HG02623 (cell line): ENCODE measurements around the gene CCDC106.

Experiments used
- ATAC-seq: cut with Tn5 transposase; IDR thresholded peaks from one replicate; pipeline ENCODE4 v1.9.1; 2021; ENCODE audit warnings: moderate library complexity; ENCODE audit not compliant: unreplicated experiment

CCDC106 gene

DNA sequence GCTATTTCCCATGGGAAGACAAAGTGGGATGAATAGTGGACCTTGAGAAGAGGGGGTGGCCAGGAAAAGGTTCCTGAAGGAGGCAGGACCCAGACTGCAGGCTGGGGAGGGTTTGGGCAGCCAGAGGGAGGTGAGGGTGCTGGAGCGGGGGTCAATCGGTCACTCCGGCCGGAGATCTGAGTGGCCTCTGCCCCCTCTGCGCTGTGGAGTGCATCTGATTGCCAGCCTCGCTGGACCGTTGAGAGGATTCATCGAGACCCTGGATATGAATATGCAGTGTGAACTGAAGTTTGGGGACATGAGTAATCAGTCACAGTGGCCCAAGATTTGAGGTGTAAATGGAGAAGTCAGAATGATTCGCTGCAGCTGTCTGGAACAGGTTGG, 12.7 kb upstream of the CCDC106 start:
- no peak for ATAC-seq

DNA sequence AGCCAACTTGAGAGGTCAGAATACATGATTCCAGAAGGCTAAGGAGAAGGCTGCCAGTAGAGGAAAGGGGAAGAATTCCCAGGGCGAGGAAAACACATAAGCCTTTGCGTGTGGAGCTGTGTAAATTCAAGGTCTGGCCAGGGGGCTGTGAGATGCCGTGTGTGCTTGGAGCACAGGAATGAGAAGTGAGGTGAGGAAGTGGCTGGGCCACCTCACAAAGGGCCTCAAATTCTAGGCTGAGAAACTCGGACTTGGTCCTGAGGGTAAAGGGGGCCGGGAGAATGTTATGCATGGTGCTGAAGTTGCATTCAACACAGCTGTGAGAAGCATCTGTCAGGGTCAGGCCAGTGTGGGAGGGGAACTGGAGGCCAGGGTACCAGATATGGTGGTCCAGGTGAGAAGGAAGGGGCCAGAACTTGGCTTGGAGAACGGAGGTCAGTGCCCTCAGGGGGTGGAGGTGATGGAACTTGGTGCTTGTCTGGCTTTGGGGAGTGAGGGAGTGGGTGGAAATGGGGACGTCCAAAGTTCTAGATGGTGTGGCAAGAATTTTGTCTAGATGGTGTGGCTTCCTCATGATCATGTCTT, 12.1 kb upstream of the CCDC106 start:
- no peak for ATAC-seq

DNA sequence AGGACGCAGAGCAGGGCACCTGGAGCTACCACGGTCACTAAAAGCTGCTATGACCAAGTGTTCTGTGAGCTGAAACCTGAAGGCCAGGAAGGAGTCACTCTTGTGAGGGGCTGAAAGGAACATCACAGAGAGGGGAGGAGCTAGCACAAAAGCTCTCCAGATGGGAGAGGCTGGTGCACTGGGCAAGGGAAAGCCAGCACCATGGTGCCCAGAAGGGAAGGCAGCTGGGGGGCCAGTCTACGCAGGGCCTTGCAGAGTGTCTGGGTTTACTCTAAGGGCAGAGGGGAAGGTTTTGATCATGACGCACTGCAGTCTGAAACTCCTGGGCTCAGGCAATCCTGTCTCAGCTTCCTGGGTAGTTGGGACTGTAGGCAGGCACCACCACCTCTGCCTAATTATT, 11.3 kb upstream of the CCDC106 start:
- ATAC-seq, result no peak

DNA sequence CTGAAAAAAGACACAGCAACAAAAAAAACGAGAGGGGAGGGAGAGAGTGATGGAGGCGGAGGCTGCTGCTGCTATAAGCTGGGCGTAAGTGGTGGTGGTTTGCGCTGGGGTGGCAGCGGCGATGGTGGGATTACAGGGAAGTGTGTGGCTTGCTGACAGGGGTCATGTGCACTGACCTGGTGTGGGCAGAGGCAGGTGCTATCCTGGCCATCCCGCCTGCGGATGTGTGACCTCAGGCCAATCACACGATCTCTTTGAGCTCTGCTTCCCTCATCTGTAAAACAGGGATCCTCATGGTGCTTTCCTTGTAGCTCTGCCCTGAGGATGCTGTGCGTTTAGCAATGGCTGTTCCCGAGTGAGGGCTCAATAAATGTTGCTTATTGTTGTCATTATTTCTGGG, 10.5 kb upstream of the CCDC106 start:
- no peak for ATAC-seq

DNA sequence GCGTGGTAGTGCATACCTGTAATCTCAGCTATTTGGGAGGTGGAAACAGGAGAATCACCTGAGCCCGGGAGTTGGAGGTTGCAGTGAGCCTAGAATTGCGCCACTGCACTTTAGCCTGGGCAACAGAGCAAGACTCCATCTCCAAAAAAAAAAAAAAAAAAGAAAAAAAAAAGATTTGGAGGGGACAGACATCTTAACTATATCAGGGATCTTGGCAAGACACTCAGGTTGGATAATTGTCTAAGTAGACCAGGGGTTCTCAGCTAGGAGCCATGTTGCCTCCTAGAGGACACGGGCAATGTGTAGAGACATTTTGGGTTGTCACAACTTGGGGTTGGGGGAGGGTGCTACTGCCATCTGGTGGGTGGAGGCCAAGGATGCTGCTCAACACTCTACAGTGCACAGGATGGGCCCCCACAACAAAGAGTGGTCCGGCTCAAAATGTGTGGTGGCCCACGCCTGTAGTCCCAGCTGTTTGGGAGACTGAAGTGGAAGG, 9.1 kb upstream of the CCDC106 start:
- no peak for ATAC-seq

DNA sequence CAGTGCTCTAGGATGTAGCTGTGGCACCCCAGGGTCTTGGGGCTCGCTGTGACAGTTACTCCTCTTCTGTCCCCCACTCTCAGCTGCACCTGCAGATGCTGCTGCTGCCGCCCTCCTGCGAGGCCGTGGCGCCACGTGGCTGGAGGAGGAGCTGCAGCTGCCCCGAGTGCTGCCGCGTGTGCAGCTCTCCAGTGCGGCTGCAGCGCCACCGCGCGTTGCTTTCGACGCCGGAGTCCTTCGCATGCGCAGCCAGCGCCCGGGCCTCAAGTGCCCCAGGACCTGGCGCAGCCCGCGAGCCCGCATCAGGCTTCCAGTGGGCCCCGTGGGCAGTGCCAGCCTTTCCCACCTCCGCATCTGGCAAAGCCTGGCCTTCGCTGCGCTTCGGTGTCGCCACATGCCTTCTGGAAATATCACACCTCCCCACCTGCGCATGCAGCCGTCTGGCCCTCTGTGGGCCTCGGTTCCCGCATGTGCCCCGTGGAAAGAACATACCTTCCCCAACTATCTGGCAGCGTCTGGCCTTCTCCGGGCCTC, 7.9 kb upstream of the CCDC106 start:
- no peak for ATAC-seq

DNA sequence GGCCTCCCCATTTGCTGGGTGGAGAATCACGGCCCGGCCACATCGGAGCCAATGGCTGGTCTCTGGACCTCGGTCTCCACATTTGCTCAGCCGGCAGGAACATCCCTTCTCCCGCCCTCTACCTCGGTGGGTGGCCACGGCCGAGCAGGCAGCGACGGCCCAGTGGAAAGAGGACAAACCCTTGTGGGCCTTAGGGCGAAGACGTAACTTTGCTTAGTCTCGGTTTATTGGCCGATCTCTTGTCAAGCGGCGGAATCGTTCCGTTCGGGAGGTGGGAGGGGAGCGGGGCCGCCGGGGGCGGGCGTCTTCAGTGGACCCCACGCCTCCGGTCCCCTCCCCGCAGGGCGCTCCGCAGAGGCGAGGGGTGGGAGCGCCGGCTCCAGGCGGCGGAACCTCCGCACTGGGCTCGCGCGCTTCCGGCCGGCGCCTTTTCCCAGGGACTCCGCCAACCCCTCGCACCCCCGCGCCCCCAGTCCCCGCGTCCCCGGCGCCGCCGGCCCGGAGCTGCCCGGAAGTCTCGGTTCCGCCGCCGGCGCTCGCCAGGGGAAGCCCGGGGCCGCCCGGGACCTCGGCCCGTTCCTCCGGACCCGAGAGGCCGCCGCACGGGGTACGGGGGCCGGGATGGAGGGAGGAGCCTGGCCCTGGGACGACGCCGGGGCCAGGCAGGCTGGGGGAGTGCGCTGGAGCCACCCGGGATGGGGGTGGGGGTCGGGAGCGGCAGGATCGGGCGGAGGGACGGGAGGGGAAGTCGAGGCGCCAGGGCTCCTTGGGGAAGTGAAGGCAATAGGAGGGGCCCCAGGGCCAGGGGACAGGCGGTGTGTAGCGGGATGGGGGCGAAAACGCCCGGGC, 7.2 kb upstream of the CCDC106 start, which contains the start of gene ZNF580:
ZNF580 (plus strand) TSS at position 426 of the 849 bp plus-strand sequence. CDS start 1,507 bp downstream, outside the sequence.
- no peak for ATAC-seq

DNA sequence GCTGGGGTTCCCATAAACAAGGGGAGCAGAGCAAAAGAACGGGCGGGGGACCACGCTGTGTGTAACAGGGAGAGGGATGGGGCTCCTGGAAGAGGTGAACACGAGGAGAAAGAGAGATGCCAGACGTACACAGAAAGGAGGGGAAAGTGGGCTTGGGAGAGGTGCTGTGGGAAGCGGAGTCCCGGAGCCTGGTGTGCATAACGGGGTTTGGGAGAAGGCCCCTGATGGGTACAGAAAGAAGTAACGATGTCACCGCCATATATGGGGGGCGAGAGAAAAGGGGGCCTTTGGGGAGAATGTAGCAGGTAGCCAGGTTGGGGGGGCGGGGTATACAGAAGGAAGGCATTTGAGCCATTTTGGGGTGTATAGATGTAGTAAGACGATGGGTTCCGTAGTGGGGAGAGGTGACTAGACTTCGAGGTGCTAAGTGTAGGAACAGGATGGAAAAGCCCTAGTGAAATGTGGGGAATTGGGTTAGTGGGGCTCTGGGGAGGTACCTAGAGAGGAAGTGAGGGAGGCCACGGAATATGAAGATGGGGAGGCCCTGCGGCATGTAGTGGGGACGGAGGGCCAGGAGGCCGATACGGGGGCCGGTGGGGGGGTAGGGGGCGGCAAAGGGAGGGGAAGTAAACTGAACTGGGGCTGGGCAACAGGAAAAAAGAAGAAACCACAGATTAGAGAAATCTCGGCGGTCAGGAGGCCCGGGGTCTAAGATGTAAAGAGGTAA, 6.4 kb upstream of the CCDC106 start:
- no peak for ATAC-seq

DNA sequence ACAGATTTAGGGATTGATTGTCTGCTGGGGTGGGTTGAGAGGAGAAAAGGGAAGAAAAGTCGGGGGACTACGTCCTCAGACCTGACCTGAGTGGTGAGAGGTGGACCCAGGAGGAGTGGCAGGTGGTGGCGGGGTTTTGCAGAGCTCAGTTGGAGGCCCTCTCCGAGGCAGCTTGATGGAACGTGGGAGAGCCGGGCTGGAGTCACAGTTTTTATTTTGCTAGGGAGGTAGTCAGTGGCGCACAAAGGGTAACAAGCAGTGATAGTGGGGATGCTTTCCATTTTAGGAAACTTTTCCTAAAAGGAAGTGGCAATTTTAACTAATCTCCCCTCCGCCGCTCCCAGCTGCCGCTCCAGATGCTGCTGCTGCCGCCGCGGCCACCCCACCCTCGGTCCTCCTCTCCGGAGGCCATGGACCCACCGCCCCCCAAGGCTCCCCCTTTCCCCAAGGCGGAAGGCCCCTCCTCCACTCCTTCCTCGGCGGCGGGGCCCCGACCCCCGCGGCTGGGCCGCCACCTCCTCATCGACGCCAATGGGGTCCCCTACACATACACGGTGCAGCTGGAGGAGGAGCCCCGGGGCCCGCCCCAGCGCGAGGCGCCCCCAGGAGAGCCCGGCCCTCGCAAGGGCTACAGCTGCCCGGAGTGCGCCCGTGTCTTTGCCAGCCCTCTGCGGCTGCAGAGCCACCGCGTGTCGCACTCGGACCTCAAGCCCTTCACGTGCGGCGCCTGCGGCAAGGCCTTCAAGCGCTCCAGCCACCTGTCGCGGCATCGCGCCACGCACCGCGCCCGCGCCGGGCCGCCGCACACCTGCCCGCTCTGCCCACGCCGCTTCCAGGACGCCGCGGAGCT, 5.6 kb upstream of the CCDC106 start:
- ATAC-seq, result no peak

DNA sequence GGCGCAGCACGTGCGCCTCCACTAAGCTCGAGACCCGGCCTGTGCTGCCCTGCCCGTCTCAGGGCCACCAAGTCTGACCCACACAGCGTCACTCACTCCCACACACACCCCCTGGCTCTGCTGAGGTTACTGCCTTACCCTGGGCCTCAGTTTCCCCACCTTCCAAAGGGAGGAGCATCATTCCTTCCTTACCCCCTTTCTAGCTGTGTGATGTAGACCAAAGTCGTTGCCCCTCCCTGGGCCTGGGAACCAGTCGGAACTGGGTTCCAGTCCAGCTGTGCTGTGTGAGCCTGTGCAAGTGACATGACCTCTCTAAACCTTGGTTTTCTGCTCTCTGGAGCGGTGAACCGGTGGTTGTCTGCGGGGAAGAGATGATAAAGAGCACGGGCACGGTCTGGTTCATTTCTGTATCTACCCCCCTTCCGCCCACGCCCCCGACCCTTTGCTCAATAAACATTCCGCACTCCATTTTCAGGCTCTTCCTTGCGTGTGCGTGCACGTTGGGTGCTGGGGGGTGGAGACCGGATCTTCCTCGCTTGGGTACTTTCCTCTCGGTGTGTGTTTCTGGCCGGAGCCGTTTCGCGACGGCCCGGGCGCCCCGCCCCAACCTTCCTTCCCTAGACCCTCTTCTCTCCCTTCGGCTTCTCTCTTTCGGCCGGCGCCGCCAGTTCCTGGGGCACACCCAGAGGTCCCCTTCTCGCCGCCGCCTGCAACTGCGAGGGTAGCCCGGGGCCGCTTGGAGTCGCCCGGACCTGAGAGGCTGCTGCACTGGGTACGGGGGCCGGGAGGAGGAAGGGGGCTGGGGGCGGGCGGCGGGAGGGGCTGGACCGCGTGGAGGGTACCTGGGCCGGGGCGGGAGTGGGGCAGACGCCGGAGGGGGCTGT, 4.8 kb upstream of the CCDC106 start, which contains the start of gene ZNF581:
ZNF581 (plus strand) TSS at position 647 of the 884 bp plus-strand sequence. CDS start 923 bp downstream, outside the sequence.
- ATAC-seq, result peak; percentile 31

DNA sequence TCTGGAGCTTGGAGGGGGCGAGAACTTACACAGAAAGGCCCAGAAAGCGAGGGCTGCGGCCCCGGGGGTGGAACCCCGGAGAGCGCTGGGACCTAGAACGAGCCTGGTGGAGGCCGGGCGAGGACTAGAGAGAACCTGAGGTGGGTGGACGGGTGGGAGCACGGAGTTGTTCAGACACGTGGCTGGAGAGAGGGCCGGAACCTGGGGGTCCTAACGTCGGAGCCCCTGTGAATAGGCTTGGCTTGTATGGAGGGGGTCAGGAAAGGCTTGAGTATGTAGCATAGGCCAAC, 4.2 kb upstream of the CCDC106 start:
- ATAC-seq, result no peak

DNA sequence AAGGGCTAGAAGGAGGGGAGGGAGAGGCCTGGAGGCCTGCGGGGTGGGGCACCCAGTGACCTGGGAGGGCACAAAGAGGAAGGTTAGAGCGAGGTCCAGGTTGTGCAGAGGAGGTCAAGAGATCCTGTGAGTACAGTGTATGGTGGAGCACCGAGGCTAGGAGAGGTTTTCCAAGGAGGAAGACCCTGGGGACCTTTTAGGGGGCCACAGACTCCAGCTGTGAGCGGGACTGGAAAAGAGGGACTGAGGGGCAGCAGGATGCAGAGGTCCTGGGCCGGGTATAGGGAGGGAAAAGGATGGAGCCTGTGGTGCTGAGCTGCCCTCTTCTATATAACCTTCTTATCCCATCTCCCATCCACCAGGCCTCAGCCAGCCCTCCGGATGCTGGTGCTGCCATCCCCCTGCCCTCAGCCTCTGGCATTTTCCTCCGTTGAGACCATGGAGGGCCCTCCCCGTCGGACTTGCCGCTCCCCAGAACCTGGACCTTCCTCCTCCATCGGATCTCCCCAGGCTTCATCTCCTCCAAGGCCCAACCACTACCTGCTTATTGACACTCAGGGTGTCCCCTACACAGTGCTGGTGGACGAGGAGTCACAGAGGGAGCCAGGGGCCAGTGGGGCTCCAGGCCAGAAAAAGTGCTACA, 3.7 kb upstream of the CCDC106 start:
- ATAC-seq, result no peak

DNA sequence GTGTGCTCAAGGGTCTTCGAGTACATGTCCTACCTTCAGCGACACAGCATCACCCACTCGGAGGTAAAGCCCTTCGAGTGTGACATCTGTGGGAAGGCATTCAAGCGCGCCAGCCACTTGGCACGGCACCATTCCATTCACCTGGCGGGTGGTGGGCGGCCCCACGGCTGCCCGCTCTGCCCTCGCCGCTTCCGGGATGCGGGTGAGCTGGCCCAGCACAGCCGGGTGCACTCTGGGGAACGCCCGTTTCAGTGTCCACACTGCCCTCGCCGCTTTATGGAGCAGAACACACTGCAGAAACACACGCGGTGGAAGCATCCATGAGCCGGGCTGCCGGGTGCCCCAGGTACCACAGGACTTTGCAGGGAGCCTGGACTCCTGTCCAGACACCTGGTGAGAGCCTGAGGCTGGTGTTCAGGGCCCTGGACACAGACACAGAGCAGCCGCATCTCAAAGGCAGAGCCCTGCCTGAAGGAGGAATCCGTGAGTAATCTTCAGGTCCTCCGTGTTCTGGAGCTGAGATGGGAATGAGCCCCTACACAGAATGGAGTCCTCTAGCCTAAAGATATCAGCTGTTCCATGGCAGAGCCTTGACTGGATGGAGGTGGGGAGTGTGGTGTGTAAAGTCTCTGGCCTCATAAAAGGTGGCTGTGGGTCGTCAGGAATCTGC, 3.0 kb upstream of the CCDC106 start:
- no peak for ATAC-seq

DNA sequence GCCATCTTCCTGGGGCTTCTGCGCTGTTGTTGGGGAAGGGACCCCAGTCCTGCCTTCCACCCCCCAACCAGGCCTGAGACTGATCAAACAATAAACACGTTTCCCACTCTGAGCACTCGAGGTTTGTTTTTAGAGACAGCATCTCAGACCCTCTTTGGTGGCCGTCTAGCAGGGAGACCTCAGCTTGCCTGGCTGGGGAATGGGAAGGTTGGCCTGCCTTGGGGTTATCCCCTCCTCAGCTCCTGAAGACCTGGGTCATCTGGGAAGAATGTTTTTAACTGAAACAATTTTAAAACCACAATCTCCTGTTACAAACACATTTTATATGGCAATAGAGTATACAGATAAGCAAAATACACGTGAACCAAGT, 2.5 kb upstream of the CCDC106 start:
- ATAC-seq, result no peak

DNA sequence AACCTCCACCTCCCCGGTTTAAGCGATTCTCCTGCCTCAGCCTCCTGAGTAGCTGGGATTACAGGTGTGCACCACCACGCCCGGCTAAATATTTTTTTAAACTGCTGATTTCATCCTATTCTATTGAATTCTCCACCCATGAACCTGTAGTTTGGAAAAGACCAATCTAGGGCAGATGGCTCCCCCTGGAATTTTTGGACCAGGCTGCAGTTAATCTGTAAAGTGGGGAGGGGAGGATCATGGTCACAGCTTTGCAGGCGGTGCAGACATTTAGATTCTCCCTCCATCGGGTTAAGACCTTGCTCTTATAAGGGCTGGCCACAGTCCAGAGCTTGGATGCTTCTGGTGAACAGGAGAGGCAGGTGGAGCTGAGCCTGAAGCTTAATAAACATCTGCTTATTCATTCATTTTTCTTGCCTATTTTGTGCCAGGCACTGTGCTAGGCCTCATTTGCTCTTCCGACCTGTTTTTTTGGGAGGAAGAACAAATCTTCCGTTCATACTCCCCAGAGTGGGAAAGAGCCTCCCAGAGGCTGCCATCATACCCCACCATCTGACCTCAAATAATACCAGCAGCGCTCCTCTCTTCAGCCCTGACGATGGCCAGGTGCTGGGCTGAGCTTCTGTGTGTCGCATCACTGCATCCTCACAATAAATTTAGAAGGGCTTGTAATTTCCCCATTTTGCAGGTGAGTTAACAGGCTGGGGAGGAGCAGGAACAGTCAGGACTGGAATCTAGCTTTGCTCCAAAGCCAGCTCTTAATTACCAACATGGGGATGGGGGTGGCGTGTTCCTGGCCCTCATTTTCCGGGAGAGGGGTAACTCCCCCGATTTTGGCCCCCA, 902 bp upstream of the CCDC106 start:
- no peak for ATAC-seq

DNA sequence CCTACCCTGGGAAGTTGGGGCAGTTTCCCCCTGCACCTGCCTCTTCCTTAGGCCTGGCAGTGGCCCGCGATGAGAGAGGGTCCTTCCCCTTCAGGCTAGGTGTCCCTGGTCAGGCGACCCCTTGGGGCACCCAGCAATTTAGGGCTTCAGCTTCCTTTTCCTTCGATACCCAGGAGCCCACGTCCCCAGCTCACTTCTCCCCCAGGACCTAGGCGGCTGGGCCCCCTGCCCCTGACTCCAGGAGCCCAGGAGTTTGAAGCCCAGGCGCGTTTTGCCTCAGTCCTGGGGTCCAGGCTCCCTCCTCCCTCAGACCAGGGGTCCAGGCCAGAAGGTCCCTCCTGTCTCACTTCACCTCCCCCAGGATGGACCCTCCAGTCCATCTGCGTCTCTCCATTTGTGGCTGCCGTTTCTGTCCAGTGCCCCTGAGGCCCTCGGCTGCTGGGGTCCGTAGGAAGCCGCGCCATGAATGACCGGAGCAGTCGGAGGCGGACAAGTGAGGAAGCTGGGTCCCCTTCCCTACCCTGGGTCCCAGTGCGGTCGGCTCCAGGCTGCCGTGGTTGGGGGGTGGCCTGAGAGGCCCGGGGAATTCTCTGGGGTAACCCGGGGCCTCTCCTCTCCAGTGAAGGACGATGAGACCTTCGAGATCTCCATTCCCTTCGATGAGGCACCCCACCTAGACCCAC, 714 bp downstream of the CCDC106 start:
- no peak for ATAC-seq
